H1 (cell line): ENCODE results near the gene TLR10. TPM values are rescaled to one million over a fixed set of nuclear protein-coding genes. Genes with fewer than 3 reads are reported as not detected.

Experiments
- CTCF ChIA-PET: fragments of 300-600 bp; sonication (Branson Sonifier 250); formaldehyde crosslinking; loops from one replicate; lab custom pipeline; 2021; ENCODE audit not compliant: partially characterized antibody; lab: Charles Lee
- POLR2A ChIA-PET: fragments of 300-600 bp; sonication (Branson Sonifier 250); formaldehyde crosslinking; loops from one replicate; lab custom pipeline; 2021; ENCODE audit warnings: inconsistent platforms; ENCODE audit not compliant: partially characterized antibody; lab: Charles Lee
- DNase-seq, 2 experiments: peaks; one replicate each; pipeline versions ENCODE4 v3.0.0 to v3.0.0-alpha.2; 2010 to 2022; ENCODE audit warnings: low spot score in 2 of 2, low read depth in 1 of 2, mixed read lengths in 1 of 2
- FAIRE-seq: peaks from 2 replicates; lab custom pipeline; 2011; peaks lifted over from hg19 to GRCh38; lab: Jason Lieb, UNC
- H2AFZ ChIP-seq: 2 replicates; pipeline ENCODE4 v1.8.1; 2012; ENCODE audit warnings: low read length, inconsistent platforms
- H2AK5ac ChIP-seq: 2 replicates; pipeline ENCODE4 v1.6.1; 2013; ENCODE audit warnings: low read depth, low read length
- H2BK120ac ChIP-seq: replicated peaks from 2 replicates; pipeline ENCODE3; 2013; ENCODE audit warnings: low read depth, low read length, inconsistent platforms
- H2BK12ac ChIP-seq: 2 replicates; pipeline ENCODE4 v1.6.1; 2013; ENCODE audit warnings: low read depth, low read length
- H2BK15ac ChIP-seq: 2 replicates; pipeline ENCODE4 v1.6.1; 2013; ENCODE audit warnings: low read length
- H2BK20ac ChIP-seq: 2 replicates; pipeline ENCODE4 v1.6.1; 2013; ENCODE audit warnings: low read length
- H2BK5ac ChIP-seq: 2 replicates; pipeline ENCODE4 v1.6.1; 2013; ENCODE audit warnings: low read depth, low read length
- H3K14ac ChIP-seq: 2 replicates; pipeline ENCODE4 v1.6.1; 2013; ENCODE audit warnings: inconsistent platforms; ENCODE audit not compliant: insufficient read length
- H3K18ac ChIP-seq: 2 replicates; pipeline ENCODE4 v1.6.1; 2013; ENCODE audit warnings: low read length; ENCODE audit errors: extremely low read depth
- H3K23ac ChIP-seq: 2 replicates; pipeline ENCODE4 v1.6.1; 2013; ENCODE audit warnings: inconsistent platforms; ENCODE audit not compliant: insufficient read length
- H3K23me2 ChIP-seq: 2 replicates; pipeline ENCODE4 v1.6.1; 2013; ENCODE audit warnings: low read depth, low read length
- H3K27ac ChIP-seq: 2 replicates; pipeline ENCODE4 v1.6.1; 2011; ENCODE audit warnings: low read depth, low read length, inconsistent platforms
- H3K27me3 ChIP-seq, 4 experiments: replicated peaks in 1 of 4; 1 replicate in 1 of 4; 2 replicates in 3 of 4; pipeline versions ENCODE4 v1.6.1 to v1.8.1; 2011 to 2013; ENCODE audit warnings: low read length in 3 of 4, mild to moderate bottlenecking in 3 of 4, inconsistent platforms in 2 of 4, mixed read lengths in 2 of 4, moderate library complexity in 1 of 4; ENCODE audit not compliant: control insufficient read depth in 3 of 4, insufficient read depth in 3 of 4; ENCODE audit errors: extremely low read depth in 1 of 4
- H3K36me3 ChIP-seq, 4 experiments: 2 replicates each; pipeline versions ENCODE4 v1.6.1 to v1.8.1; 2011 to 2013; ENCODE audit warnings: mild to moderate bottlenecking in 4 of 4, low read length in 3 of 4, moderate library complexity in 2 of 4, control low read depth in 1 of 4, inconsistent platforms in 1 of 4; ENCODE audit not compliant: insufficient read depth in 4 of 4, control insufficient read depth in 2 of 4
- H3K4ac ChIP-seq: replicated peaks from 2 replicates; pipeline ENCODE3; 2013; ENCODE audit warnings: low read length, low read depth, mixed read lengths, inconsistent platforms; ENCODE audit not compliant: insufficient read length
- H3K4me1 ChIP-seq, 4 experiments: replicated peaks in 1 of 4; 1 replicate in 1 of 4; 2 replicates in 3 of 4; pipeline versions ENCODE4 v1.6.1 to v1.8.1; 2011 to 2013; ENCODE audit warnings: low read length in 3 of 4, inconsistent platforms in 2 of 4, mixed read lengths in 1 of 4; ENCODE audit not compliant: insufficient read depth in 4 of 4, control insufficient read depth in 3 of 4
- H3K4me2 ChIP-seq, 2 experiments: 2 replicates each; pipeline versions ENCODE4 v1.6.1 to v1.8.1; 2011 to 2013; ENCODE audit warnings: low read depth in 2 of 2, low read length in 2 of 2, control low read depth in 1 of 2, inconsistent platforms in 1 of 2, mild to moderate bottlenecking in 1 of 2; ENCODE audit not compliant: insufficient read depth in 1 of 2
- H3K4me3 ChIP-seq, 4 experiments: fragments of 200-600, 300-600 bp in 1 of 4; sonication (generic), shearing (Covaris generic), sonication (Bioruptor Twin) in 1 of 4; 2 replicates each; pipeline versions ENCODE4 v1.5.1 to v1.8.1; 2011 to 2016; ENCODE audit warnings: low read length in 4 of 4, low read depth in 3 of 4, control low read depth in 2 of 4, inconsistent platforms in 2 of 4, mild to moderate bottlenecking in 2 of 4, mixed read lengths in 1 of 4, moderate library complexity in 1 of 4; ENCODE audit not compliant: insufficient read depth in 2 of 4; ENCODE audit errors: extremely low read depth in 1 of 4
- H3K56ac ChIP-seq: replicated peaks from 2 replicates; pipeline ENCODE3; 2013; ENCODE audit warnings: low read depth, mild to moderate bottlenecking, mixed read lengths, low read length, inconsistent platforms; ENCODE audit not compliant: insufficient read length
- H3K79me1 ChIP-seq: 2 replicates; pipeline ENCODE4 v1.6.1; 2013; ENCODE audit warnings: low read depth, low read length, control low read depth
- H3K79me2 ChIP-seq, 2 experiments: 2 replicates each; pipeline versions ENCODE4 v1.6.1 to v1.8.1; 2012 to 2013; ENCODE audit warnings: low read length in 2 of 2, mild to moderate bottlenecking in 2 of 2, inconsistent platforms in 1 of 2; ENCODE audit not compliant: insufficient read depth in 2 of 2, control insufficient read depth in 1 of 2
- H3K9ac ChIP-seq, 4 experiments: replicated peaks in 1 of 4; 1 replicate in 1 of 4; 2 replicates in 3 of 4; pipeline versions ENCODE4 v1.6.1 to v1.8.1; 2011 to 2013; ENCODE audit warnings: low read depth in 3 of 4, low read length in 3 of 4, control low read depth in 2 of 4, mild to moderate bottlenecking in 2 of 4, moderate library complexity in 2 of 4, inconsistent platforms in 1 of 4; ENCODE audit errors: extremely low read depth in 1 of 4
- H3K9me3 ChIP-seq, 2 experiments: 2 replicates each; pipeline versions ENCODE4 v1.6.1 to v1.8.1; 2012 to 2013; ENCODE audit warnings: mild to moderate bottlenecking in 2 of 2, moderate library complexity in 2 of 2, control low read depth in 1 of 2, inconsistent platforms in 1 of 2, low read depth in 1 of 2, low read length in 1 of 2, mixed read lengths in 1 of 2; ENCODE audit not compliant: insufficient read depth in 2 of 2
- H4K20me1 ChIP-seq, 2 experiments: replicated peaks in 1 of 2; 2 replicates each; pipeline versions ENCODE3 to v1.8.1; 2011 to 2013; ENCODE audit warnings: inconsistent platforms in 2 of 2, low read length in 2 of 2, mild to moderate bottlenecking in 1 of 2; ENCODE audit not compliant: insufficient read depth in 2 of 2, control insufficient read depth in 1 of 2
- H4K5ac ChIP-seq: 2 replicates; pipeline ENCODE4 v1.6.1; 2013; ENCODE audit warnings: low read length, low read depth, mixed read lengths, inconsistent platforms; ENCODE audit not compliant: insufficient read length
- H4K8ac ChIP-seq: 2 replicates; pipeline ENCODE4 v1.8.0; 2013; ENCODE audit warnings: mild to moderate bottlenecking, moderate library complexity, low read length, inconsistent platforms; ENCODE audit not compliant: insufficient read depth; ENCODE audit errors: extremely low read depth
- H4K91ac ChIP-seq: replicated peaks from 2 replicates; pipeline ENCODE3; 2013; ENCODE audit warnings: low read length, mixed read lengths, inconsistent platforms; ENCODE audit not compliant: insufficient read length
- CBX8 ChIP-seq: fragments of 300-800, 300-1000 bp; sonication (generic); IDR thresholded peaks from 2 replicates; pipeline ENCODE4 v1.7.1; 2016; ENCODE audit warnings: low read depth, low read length, borderline replicate concordance
- CTBP2 ChIP-seq: IDR thresholded peaks from 2 replicates; pipeline ENCODE4 v1.7.0; 2011; ENCODE audit warnings: borderline replicate concordance, mild to moderate bottlenecking, moderate library complexity, mixed read lengths, low read length; ENCODE audit not compliant: insufficient read depth, insufficient read length
- KDM1A ChIP-seq: fragments of 200-600, 300-600 bp; sonication (generic); IDR thresholded peaks from 2 replicates; pipeline ENCODE4 v1.7.1; 2016; ENCODE audit warnings: mild to moderate bottlenecking, low read length, borderline replicate concordance
- KDM5A ChIP-seq: fragments of 200-600 bp; IDR thresholded peaks from 2 replicates; pipeline ENCODE4 v1.7.1; 2012; ENCODE audit warnings: mild to moderate bottlenecking, low read length, inconsistent platforms, mixed read lengths
- NANOG ChIP-seq: IDR thresholded peaks from 2 replicates; pipeline ENCODE4 v1.6.1; 2011; ENCODE audit warnings: low read length, low read depth, mild to moderate bottlenecking, inconsistent platforms; ENCODE audit not compliant: insufficient read depth, poor library complexity, severe bottlenecking
- RBBP5 ChIP-seq: IDR thresholded peaks from 2 replicates; pipeline ENCODE4 v1.7.1; 2012; ENCODE audit warnings: low read depth, mild to moderate bottlenecking, inconsistent platforms, low read length, moderate library complexity, borderline replicate concordance
- TAF7 ChIP-seq: optimal IDR thresholded peaks from 2 replicates; pipeline ENCODE3; 2011; ENCODE audit warnings: low read depth, mild to moderate bottlenecking, inconsistent platforms, low read length, moderate library complexity, borderline replicate concordance
- TCF12 ChIP-seq: IDR thresholded peaks from 2 replicates; pipeline ENCODE4 v1.6.1; 2011; ENCODE audit warnings: low read depth, mild to moderate bottlenecking, low read length
- TEAD4 ChIP-seq: IDR thresholded peaks from 2 replicates; pipeline ENCODE4 v1.6.1; 2012; ENCODE audit warnings: low read depth, low read length, inconsistent platforms, mixed read lengths
- WGBS, 2 experiments: shearing (Covaris generic) in 1 of 2; methylation state at CpG; one replicate each; pipeline versions ENCODE4 v1.1.6 to v1.1.7; 2013 to 2015; ENCODE audit warnings: low lambda C conversion rate in 2 of 2, mixed read lengths in 2 of 2, inconsistent platforms in 1 of 2, low coverage in 1 of 2, missing lambda C conversion rate in 1 of 2; ENCODE audit not compliant: insufficient replicate concordance in 2 of 2, insufficient coverage in 1 of 2, insufficient read length in 1 of 2; ENCODE audit errors: extremely low coverage in 1 of 2, missing lambda C conversion rate in 1 of 2; 5-methylcytosine and 5-hydroxymethylcytosine counted together
- polyA plus RNA-seq, 7 experiments: library from polyadenylated mRNA; depleted of rRNA in 3 of 7; stranded (reverse) in 5 of 7; unstranded in 2 of 7; fragments of >200 nt in 5 of 7; fragments of 200-250 nt in 2 of 7; gene quantifications; 1 replicate in 5 of 7; 2 replicates in 1 of 7; 4 replicates in 1 of 7; pipeline versions ENCODE4 v1.2.1 to v1.2.3, GENCODE V29; 2011 to 2013; ENCODE audit warnings: missing spikeins in 2 of 7, mixed read lengths in 2 of 7
- total RNA-seq: library from RNA; stranded (reverse); fragmentation: NEBNext Ultra II Directional; extraction: Animal tissue kit (Norgen Biotek cat#: 25700); gene quantifications from 2 replicates; pipeline ENCODE4 v1.2.1, GENCODE V29; 2021
- TF ChIP-seq, protein P1 (sequence below), 3 experiments: IDR thresholded peaks; 1 replicate in 2 of 3; 2 replicates in 1 of 3; pipeline versions ENCODE4 v1.5.1 to v1.6.1; 2011; ENCODE audit warnings: low read length in 3 of 3, mild to moderate bottlenecking in 3 of 3, inconsistent platforms in 2 of 3, low read depth in 1 of 3, moderate library complexity in 1 of 3; ENCODE audit not compliant: insufficient read depth in 1 of 3; ENCODE audit errors: control extremely low read depth in 1 of 3

TLR10 gene
- total and polyA plus RNA-seq, 2 of the 8 experiments (the other 6 are each of a cell fraction or from before 2014, with no cell fraction given) = not detected

DNA sequence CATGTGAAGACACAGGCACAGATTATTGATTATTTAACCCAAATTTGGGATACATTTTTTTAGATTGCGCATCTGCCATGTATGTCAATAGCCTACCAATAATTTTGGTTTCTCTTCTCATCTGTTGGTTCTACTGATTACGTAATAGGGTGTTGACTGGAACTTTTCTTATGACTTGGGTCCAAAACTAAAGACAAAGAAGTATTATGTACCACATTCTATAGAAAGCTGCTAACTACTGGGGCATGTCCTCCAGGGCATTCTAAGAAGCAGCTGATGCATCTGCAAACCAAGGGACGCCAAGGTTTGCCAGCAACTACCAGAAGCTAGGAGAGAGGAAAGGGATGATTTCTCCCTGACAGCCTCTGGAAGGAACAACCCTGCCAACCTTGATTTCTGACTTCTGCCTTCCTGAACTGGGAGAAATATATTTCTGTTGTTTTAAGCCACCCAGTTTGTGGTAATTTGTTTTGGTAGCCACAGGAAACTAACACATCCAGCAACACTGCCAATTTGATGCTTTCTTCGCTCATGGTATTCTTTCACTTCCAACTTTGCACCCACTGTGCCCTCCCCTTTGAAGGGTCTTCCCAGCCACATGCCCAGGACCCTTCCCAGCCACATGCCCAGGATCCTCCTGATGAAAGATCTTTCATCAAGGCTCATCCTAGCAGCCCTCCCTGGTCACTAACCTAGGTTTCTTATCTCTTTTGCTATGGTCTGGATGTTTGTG, 37.7 kb upstream of the TLR10 start:
- H3K23ac ChIP-seq = no peak overlapping the region
- H3K23me2 ChIP-seq = no peaks in the 10 kb centered on the region
- no peak overlapping the region for H4K8ac ChIP-seq
- no peak for DNase-seq
- H3K4me2 ChIP-seq = no peak overlapping the region
- no peak overlapping the region for H3K56ac ChIP-seq
- no peak overlapping the region for H3K14ac ChIP-seq
- no peak overlapping the region for H3K4ac ChIP-seq
- H2BK20ac ChIP-seq = no peak overlapping the region
- no peaks in the 10 kb centered on the region for H3K27me3 ChIP-seq
- H2BK5ac ChIP-seq = no peak overlapping the region
- H2BK15ac ChIP-seq = no peak overlapping the region
- no peak overlapping the region for H4K5ac ChIP-seq
- no peak overlapping the region for H2BK12ac ChIP-seq
- peaks cover 10 to 12% of the 10 kb centered on the region in 2 experiments; a peak in 3 of 4 replicates for H3K9me3 ChIP-seq
- H3K18ac ChIP-seq = no peak overlapping the region
- H3K9ac ChIP-seq = no peak overlapping the region
- H3K79me1 ChIP-seq = no peaks in the 10 kb centered on the region
- no peak overlapping the region for H2BK120ac ChIP-seq
- no peak overlapping the region for H4K91ac ChIP-seq
- ChIA-PET CTCF (interaction anchor here (2.2 kb wide), 1 partner anchor 37 kb away, joined by 8 read pairs; the partner anchor contains the start of gene TLR10), POLR2A (no interaction called here)
- no peak overlapping the region for H2AFZ ChIP-seq
- no peaks in the 10 kb centered on the region for H3K79me2 ChIP-seq
- H2AK5ac ChIP-seq = no peak overlapping the region
- no peak for FAIRE-seq
- WGBS, 2 experiments = 88% methylated on average over 4 of the region's 4 CpGs; no CpG with 5 or more reads in 1 of the 2 experiments
- no peaks in the 10 kb centered on the region for H3K4me1 ChIP-seq
- H3K27ac ChIP-seq = no peak overlapping the region
- no peaks in the 10 kb centered on the region for H4K20me1 ChIP-seq
- H3K4me3 ChIP-seq = no peak overlapping the region
- H3K36me3 ChIP-seq = no peaks in the 10 kb centered on the region
- TF ChIP-seq TCF12 (no peak), NANOG (no peak), KDM1A (no peak), CTBP2 (no peak), CBX8 (no peak), KDM5A (no peak), RBBP5 (no peak), TEAD4 (no peak), TAF7 (no peak)
- TF ChIP-seq, protein P1, sequence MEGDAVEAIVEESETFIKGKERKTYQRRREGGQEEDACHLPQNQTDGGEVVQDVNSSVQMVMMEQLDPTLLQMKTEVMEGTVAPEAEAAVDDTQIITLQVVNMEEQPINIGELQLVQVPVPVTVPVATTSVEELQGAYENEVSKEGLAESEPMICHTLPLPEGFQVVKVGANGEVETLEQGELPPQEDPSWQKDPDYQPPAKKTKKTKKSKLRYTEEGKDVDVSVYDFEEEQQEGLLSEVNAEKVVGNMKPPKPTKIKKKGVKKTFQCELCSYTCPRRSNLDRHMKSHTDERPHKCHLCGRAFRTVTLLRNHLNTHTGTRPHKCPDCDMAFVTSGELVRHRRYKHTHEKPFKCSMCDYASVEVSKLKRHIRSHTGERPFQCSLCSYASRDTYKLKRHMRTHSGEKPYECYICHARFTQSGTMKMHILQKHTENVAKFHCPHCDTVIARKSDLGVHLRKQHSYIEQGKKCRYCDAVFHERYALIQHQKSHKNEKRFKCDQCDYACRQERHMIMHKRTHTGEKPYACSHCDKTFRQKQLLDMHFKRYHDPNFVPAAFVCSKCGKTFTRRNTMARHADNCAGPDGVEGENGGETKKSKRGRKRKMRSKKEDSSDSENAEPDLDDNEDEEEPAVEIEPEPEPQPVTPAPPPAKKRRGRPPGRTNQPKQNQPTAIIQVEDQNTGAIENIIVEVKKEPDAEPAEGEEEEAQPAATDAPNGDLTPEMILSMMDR (IDR thresholded peaks at IDR 0.05; ENCODE audit: control extremely low read depth in 1 of 3, insufficient read depth in 1 of 3, low read depth in 1 of 3, low read length in 3 of 3) = no peak
